Heart right ventricle (tissue), 16 donors: ENCODE data around the gene ODAD4. TPM values are rescaled to one million over a fixed set of nuclear protein-coding genes. Genes with fewer than 3 reads are reported as not detected.

Experiments used
- ATAC-seq, 8 donors: fragments of 200-7000 bp; cut with Tn5 transposase; one replicate each; pipeline ENCODE4 v1.9.1; 2020; ENCODE audit warnings: mild to moderate bottlenecking in 8 of 8, moderate library complexity in 8 of 8, moderate number of reproducible peaks in 1 of 8
- DNase-seq, 2 donors: peaks; one replicate each; pipeline ENCODE4 v3.0.0-alpha.2; 2020
- H3K27ac ChIP-seq, 10 donors: fragments of 200-600 bp; sonication (generic) in 2 of 10; one replicate each; pipeline versions ENCODE4 v1.5.0 to v1.8.0; 2020 to 2022; ENCODE audit warnings: mild to moderate bottlenecking in 3 of 10
- H3K27me3 ChIP-seq, 7 donors: fragments of 200-600 bp; one replicate each; pipeline ENCODE4 v1.8.0; 2021 to 2022; ENCODE audit warnings: mild to moderate bottlenecking in 2 of 7
- H3K36me3 ChIP-seq, 9 donors: fragments of 200-600 bp; sonication (generic) in 1 of 9; one replicate each; pipeline versions ENCODE4 v1.5.0 to v1.8.0; 2020 to 2022; ENCODE audit warnings: mild to moderate bottlenecking in 2 of 9
- H3K4me1 ChIP-seq, 9 donors: fragments of 200-600 bp; sonication (generic) in 1 of 9; one replicate each; pipeline versions ENCODE4 v1.5.0 to v1.8.0; 2020 to 2022; ENCODE audit warnings: mild to moderate bottlenecking in 4 of 9
- H3K4me3 ChIP-seq, 10 donors: fragments of 200-600 bp; sonication (generic) in 2 of 10; one replicate each; pipeline versions ENCODE4 v1.5.0 to v1.8.0; 2020 to 2022; ENCODE audit warnings: mild to moderate bottlenecking in 7 of 10, moderate library complexity in 2 of 10
- H3K9me3 ChIP-seq, 11 donors: fragments of 200-600 bp in 10 of 11; sonication (generic) in 2 of 11; one replicate each; pipeline versions ENCODE4 v1.5.0 to v1.8.0; 2013 to 2022; ENCODE audit warnings: mild to moderate bottlenecking in 2 of 11, control low read depth in 1 of 11, moderate library complexity in 1 of 11
- WGBS, 2 donors: extraction: QIAGEN DNeasy Blood & Tissue Kit; methylation state at CpG; one replicate each; pipeline ENCODE4 v1.1.7; 2013; ENCODE audit warnings: inconsistent platforms in 1 of 2; 5-methylcytosine and 5-hydroxymethylcytosine counted together
- intact Hi-C, 10 donors: fragments of 100-400 bp; cut with DNase I; formaldehyde crosslinking; loops; one replicate each; pipeline versions ENCODE4 v1.11.1 to v1.14.2; 2022
- polyA plus RNA-seq, 2 donors: library from polyadenylated mRNA; stranded (reverse); fragments of 200-250 nt; gene quantifications; one replicate each; pipeline ENCODE4 v1.2.3, GENCODE V29; 2013
- total RNA-seq, 10 donors: library from RNA; stranded (reverse); fragmentation: NEBNext Ultra II Directional in 3 of 10; extraction: Animal tissue kit (Norgen Biotek cat#: 25700) in 3 of 10; gene quantifications; one replicate each; pipeline versions ENCODE4 v1.2.1 to v1.2.4, GENCODE V29; 2021 to 2023
- TF ChIP-seq, protein P1 (sequence below), 9 donors: fragments of 200-600 bp; sonication (generic) in 2 of 9; IDR thresholded peaks; one replicate each; pipeline versions ENCODE4 v1.5.0 to v1.8.0; 2021 to 2022; ENCODE audit warnings: antibody characterized with exemption in 9 of 9, mild to moderate bottlenecking in 5 of 9, moderate library complexity in 1 of 9
- donor health status: Arrhythmogenic right ventricular cardiomyopathy.
- donor health status: ischemic (EF 13 %, LVEDD 7.1; RV severe dilation, severe dysfunction).
- donor health status: healthy with polysubstance abuse.
- donor health status: DM: no; HTN: yes; CAD: no.
- donor health status: DM: no; HTN: no; CAD: no.
- donor health status: ischemic (EF 25% LVEDD 6.9; RV normal size, moderate dysfunction).
- donor health status: ischemic (EF 25% LVEDD 5.7; RV mildly dilated, moderate dysfunction).
- donor health status: healthy.
- donor health status: DM: yes; HTN: yes; CAD: no.
- donor health status: Ischemic cardiomyopathy.
- donor health status: ischemic (EF 35%, LVEDD 5.7; RV mildly dilated, moderate dysfunction).
- donor health status: nonischemic (EF 11% LVEDD 7.7; RV severe dilation, severe dysfunction).
- donor health status: DM: yes; HTN: yes; CAD: no.
- donor health status: PGD.
- donor health status: ischemic (EF 29% LVEDD 5.4; RV normal size, mild dysfunction).
- donor health status: nonischemic (EF 23%, LVEDD 6.1; RV moderate dilation, normal function).

ODAD4 gene
- total and polyA plus RNA-seq, 12 donors = 0.23 to 1.6 (median 0.69) TPM

GRCh38 chr17:41939693-41940090 lies 9.3 kb downstream of the ODAD4 start:
- 88 to 90% methylated on average over 6 of the region's 6 CpGs for WGBS, 2 donors
- H3K4me3 ChIP-seq = no peak overlapping the region
- no peak for ATAC-seq

DNA sequence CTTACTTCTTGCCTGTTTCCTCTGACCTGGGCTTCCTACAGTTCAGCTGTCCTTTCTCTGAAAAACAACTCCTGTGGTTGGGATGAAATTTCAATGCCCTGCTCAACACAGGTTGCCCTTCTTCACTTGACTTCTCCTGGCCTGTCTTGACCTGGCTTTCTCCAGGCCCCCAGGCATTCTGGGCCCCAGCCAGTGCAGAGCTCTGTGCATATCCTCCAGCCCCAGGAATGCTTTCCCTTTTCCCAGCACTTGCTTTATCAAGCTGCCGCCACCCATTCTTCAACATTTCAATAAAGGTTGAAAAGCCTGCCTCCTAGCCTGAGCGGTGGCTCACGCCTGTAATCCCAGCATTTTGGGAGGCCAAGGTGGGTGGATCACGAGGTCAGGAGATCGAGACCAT lies 10.8 kb downstream of the ODAD4 start:
- 90 to 95% methylated on average over 5 of the region's 5 CpGs for WGBS, 2 donors
- TF ChIP-seq, protein P1, sequence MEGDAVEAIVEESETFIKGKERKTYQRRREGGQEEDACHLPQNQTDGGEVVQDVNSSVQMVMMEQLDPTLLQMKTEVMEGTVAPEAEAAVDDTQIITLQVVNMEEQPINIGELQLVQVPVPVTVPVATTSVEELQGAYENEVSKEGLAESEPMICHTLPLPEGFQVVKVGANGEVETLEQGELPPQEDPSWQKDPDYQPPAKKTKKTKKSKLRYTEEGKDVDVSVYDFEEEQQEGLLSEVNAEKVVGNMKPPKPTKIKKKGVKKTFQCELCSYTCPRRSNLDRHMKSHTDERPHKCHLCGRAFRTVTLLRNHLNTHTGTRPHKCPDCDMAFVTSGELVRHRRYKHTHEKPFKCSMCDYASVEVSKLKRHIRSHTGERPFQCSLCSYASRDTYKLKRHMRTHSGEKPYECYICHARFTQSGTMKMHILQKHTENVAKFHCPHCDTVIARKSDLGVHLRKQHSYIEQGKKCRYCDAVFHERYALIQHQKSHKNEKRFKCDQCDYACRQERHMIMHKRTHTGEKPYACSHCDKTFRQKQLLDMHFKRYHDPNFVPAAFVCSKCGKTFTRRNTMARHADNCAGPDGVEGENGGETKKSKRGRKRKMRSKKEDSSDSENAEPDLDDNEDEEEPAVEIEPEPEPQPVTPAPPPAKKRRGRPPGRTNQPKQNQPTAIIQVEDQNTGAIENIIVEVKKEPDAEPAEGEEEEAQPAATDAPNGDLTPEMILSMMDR (IDR thresholded peaks at IDR 0.05) = no peak
- Histone ChIP-seq H3K9me3 (no peaks in the 10 kb centered on the region), H3K27me3 (no peaks in the 10 kb centered on the region), H3K4me3 (no peak overlapping the region), H3K4me1 (peaks cover 0 to 13% (median 5%) of the 10 kb centered on the region in 9 donors), H3K36me3 (peaks cover 0 to under 1% (median 0%) of the 10 kb centered on the region in 9 donors), H3K27ac (no peak overlapping the region)
- intact Hi-C loops = no loop called here
- ATAC-seq = no peak
- no peak for DNase-seq

More at GRCh38 chr17:41939693-41940090, 9.3 kb downstream of the ODAD4 start:
- H3K4me1 ChIP-seq = peaks cover 0 to 13% (median 5%) of the 10 kb centered on the region in 9 donors
- H3K36me3 ChIP-seq = peaks cover 0 to 11% (median 0%) of the 10 kb centered on the region in 9 donors
- H3K27ac ChIP-seq = no peak overlapping the region
- DNase-seq = no peak
- H3K27me3 ChIP-seq = no peaks in the 10 kb centered on the region
- TF ChIP-seq, protein P1 (IDR thresholded peaks at IDR 0.05) = no peak
- H3K9me3 ChIP-seq = no peaks in the 10 kb centered on the region
- intact Hi-C loops = no loop called here

DNA sequence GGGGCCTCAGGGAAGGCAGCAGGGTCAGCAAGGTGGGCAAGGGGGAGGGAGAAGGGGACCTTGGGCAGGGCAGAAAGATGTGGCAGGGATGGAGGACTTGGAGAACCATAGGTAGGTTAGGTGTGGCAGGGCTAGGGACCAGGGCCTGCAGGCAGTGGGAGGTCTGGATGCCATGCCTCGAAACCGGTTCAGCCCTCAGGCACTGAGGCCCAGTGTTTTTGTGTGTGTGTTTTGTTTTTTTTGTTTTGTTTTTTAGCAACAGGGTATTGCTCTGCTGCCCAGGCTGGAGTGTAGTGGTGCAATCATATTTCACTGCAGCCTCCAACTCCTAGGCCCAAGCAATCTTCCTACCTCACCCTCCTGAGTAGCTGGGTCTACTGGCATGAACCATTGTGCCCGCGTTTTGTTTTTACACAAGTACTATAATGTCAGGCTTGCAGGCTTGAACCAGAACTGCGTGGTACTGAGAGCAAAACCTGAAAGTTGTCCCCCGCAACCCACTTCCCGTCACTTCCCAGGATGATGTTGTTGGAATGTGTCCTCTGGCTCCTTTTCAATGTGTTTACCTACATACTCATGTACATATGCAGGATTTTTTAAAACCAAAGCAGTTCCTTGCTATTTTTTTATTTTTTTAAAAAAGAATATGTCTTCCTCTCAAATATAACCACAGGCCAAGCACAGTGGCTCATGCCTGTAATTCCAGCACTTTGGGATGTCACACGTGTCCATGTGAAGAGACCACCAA lies 12.4 kb downstream of the ODAD4 start:
- intact Hi-C loops = no loop called here
- WGBS, 2 donors = 95 to 96% methylated on average over 8 of the region's 8 CpGs
- DNase-seq = no peak
- Histone ChIP-seq H3K36me3 (no peaks in the 10 kb centered on the region), H3K27ac (no peak overlapping the region), H3K27me3 (no peaks in the 10 kb centered on the region), H3K4me1 (peaks cover 0 to 8% (median 3%) of the 10 kb centered on the region in 9 donors), H3K4me3 (no peak overlapping the region), H3K9me3 (no peaks in the 10 kb centered on the region)
- TF ChIP-seq, protein P1 (IDR thresholded peaks at IDR 0.05) = no peak
- ATAC-seq = no peak

DNA sequence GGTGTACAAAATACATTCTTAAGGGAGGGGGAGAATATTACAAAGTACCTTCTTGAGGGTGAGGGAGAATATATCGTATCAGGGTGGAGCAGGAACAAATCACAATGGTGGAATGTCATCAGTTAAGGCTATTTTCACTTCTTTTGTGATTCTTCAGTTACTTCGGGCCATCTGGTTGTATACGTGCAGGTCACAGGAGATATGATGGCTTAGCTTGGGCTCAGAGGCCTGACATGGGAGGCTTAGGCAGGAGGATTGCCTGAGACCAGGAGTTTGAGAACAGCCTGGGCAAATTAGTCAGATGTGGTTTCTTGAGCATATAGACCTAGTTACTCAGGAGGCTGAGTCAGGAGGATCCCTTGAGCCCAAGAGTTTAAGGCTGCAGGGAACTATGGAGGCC lies 13.1 kb downstream of the ODAD4 start:
- H3K27ac ChIP-seq = no peak overlapping the region
- H3K9me3 ChIP-seq = no peaks in the 10 kb centered on the region
- WGBS, 2 donors = 86 to 94% methylated on average over 3 of the region's 3 CpGs
- no peaks in the 10 kb centered on the region for H3K36me3 ChIP-seq
- ATAC-seq (no peak), DNase-seq (no peak)
- TF ChIP-seq, protein P1 (IDR thresholded peaks at IDR 0.05) = no peak
- intact Hi-C loops = no loop called here
- H3K27me3 ChIP-seq = no peaks in the 10 kb centered on the region
- no peak overlapping the region for H3K4me3 ChIP-seq
- peaks cover 0 to 3% (median 0%) of the 10 kb centered on the region in 9 donors for H3K4me1 ChIP-seq
